ENCODE measurements around the gene SH2B3.

The SH2B3 gene

GRCh38 chr12:111428081-111428727 is 22.5 kb downstream of the SH2B3 start:
- in situ Hi-C loops (cut with MboI; ENCODE audit: low sequenced_read_pairs, unreplicated experiment) = no loop called here
- DNase-seq (ENCODE audit: low spot score) = no peak
- no peak for TF ChIP-seq CTCF (IDR thresholded peaks at IDR 0.05; ENCODE audit: borderline replicate concordance, control extremely low read depth, extremely low read depth, insufficient read depth, missing control alignments)

GRCh38 chr12:111428728-111429175 is 23.0 kb downstream of the SH2B3 start:
- in situ Hi-C loops (cut with MboI; ENCODE audit: low sequenced_read_pairs, unreplicated experiment) = no loop called here
- DNase-seq (ENCODE audit: low spot score) = no peak
- no peak for TF ChIP-seq CTCF (IDR thresholded peaks at IDR 0.05; ENCODE audit: borderline replicate concordance, control extremely low read depth, extremely low read depth, insufficient read depth, missing control alignments)

DNA sequence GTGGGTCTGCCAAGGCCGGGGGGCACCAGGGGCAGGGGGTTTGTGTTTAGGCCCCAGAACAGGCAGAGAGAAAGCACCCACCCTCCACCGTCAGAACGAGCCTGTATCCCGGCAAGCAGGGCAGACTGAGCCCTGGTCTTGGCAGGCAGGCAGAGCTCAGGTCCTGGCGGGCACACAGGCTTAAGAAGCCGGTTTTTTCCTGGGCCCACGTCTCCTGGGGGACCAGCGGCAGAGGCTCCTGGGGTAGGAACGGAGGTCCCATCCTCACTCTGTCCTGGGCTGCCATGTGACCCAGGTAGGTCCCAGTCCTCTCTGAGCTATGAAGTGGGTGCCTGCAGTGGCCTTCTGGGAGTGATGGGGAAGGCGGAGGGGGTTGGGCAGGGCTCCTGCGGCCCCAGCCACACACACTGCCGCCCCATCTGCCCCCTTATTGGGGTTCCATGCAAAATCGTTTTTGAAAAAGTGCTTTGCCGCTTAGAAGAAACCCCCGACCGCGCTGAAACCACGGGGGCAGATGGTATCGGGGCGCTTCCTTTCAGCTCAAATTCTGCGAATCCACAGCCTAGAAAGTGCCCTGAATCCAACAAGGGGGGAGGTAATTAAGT is 24.2 kb downstream of the SH2B3 start:
- in situ Hi-C loops (cut with MboI; ENCODE audit: low sequenced_read_pairs, unreplicated experiment) = no loop called here
- DNase-seq (ENCODE audit: low spot score) = peak; percentile 61
- no peak for TF ChIP-seq CTCF (IDR thresholded peaks at IDR 0.05; ENCODE audit: borderline replicate concordance, control extremely low read depth, extremely low read depth, insufficient read depth, missing control alignments)

- peak; percentile 76 for DNase-seq (ENCODE audit: low spot score)
- in situ Hi-C loops (cut with MboI; ENCODE audit: low sequenced_read_pairs, unreplicated experiment) = no loop called here
Observed at GRCh38 chr12:111430433-111431353, 25.0 kb downstream of the SH2B3 start.

GRCh38 chr12:111431772-111432171 is 26.0 kb downstream of the SH2B3 start:
- TF ChIP-seq CTCF (IDR thresholded peaks at IDR 0.05; ENCODE audit: borderline replicate concordance, control extremely low read depth, extremely low read depth, insufficient read depth, missing control alignments) = no peak
- in situ Hi-C loops (cut with MboI; ENCODE audit: low sequenced_read_pairs, unreplicated experiment) = no loop called here
- DNase-seq (ENCODE audit: low spot score) = no peak

More at GRCh38 chr12:111430433-111431353, 25.0 kb downstream of the SH2B3 start:
- TF ChIP-seq CTCF (IDR thresholded peaks at IDR 0.05; ENCODE audit: borderline replicate concordance, control extremely low read depth, extremely low read depth, insufficient read depth, missing control alignments) = no peak

DNA sequence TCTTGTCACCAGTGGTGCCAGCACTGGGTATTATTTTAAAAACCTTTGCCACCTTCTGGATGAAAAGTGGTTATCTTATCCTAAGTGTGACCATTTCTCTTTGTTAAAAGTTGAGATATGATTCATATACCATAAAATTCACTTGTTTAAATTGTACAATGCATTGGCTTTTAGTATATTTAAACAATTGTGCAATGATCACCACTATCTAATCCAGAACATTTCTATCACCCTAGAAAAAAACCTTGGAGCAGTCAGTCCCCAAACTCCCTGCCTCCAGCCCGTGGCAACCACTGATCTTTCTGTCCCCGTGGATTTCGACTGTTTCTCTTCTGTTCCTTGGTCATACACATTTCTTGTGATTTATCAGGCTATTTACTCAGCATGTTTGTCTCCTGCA is 28.3 kb downstream of the SH2B3 start:
- DNase-seq (ENCODE audit: low spot score) = no peak
- TF ChIP-seq CTCF (IDR thresholded peaks at IDR 0.05; ENCODE audit: borderline replicate concordance, control extremely low read depth, extremely low read depth, insufficient read depth, missing control alignments) = no peak
- in situ Hi-C loops (cut with MboI; ENCODE audit: low sequenced_read_pairs, unreplicated experiment) = no loop called here
